Suprapubic skin (tissue), 4 donors: ENCODE results near the gene RHEX. TPM values are rescaled to one million over a fixed set of nuclear protein-coding genes. Genes with fewer than 3 reads are reported as not detected.

ENCODE experiments used
- DNase-seq, 2 donors: peaks; one replicate each; pipeline ENCODE4 v3.0.0-alpha.2; 2019; ENCODE audit warnings: low spot score in 2 of 2
- H3K27ac ChIP-seq: fragments of 200-600 bp; sonication (generic); one replicate; pipeline ENCODE4 v1.5.1; 2019
- H3K27me3 ChIP-seq: fragments of 200-600 bp; sonication (generic); one replicate; pipeline ENCODE4 v1.5.1; 2019
- H3K36me3 ChIP-seq: fragments of 200-600 bp; sonication (generic); one replicate; pipeline ENCODE4 v1.5.1; 2019
- H3K4me1 ChIP-seq: fragments of 200-600 bp; sonication (generic); one replicate; pipeline ENCODE4 v1.5.1; 2019
- H3K4me3 ChIP-seq: fragments of 200-600 bp; sonication (generic); one replicate; pipeline ENCODE4 v1.5.1; 2019; ENCODE audit warnings: mild to moderate bottlenecking
- H3K9me3 ChIP-seq: fragments of 200-600 bp; sonication (generic); one replicate; pipeline ENCODE4 v1.5.1; 2019
- CTCF ChIP-seq, 2 donors: fragments of 200-600 bp in 1 of 2; fragments of 450-650 bp in 1 of 2; sonication (generic) in 1 of 2; IDR thresholded peaks; one replicate each; pipeline ENCODE4 v1.5.1; 2016 to 2019; ENCODE audit warnings: antibody characterized with exemption in 2 of 2, mild to moderate bottlenecking in 1 of 2, moderate library complexity in 1 of 2
- EP300 ChIP-seq: sonication (generic); formaldehyde crosslinking; IDR thresholded peaks from one replicate; pipeline ENCODE4 v1.6.1; 2017; ENCODE audit warnings: antibody characterized with exemption
- POLR2A ChIP-seq, 2 donors: fragments of 450-650 bp; IDR thresholded peaks; one replicate each; pipeline ENCODE4 v1.6.1; 2017; ENCODE audit warnings: antibody characterized with exemption in 2 of 2, mild to moderate bottlenecking in 2 of 2, moderate library complexity in 2 of 2
- POLR2AphosphoS5 ChIP-seq, 3 donors: sonication (generic); formaldehyde crosslinking; IDR thresholded peaks; one replicate each; pipeline ENCODE4 v1.6.1; 2017; ENCODE audit warnings: antibody characterized with exemption in 3 of 3
- WGBS: methylation state at CpG from one replicate; pipeline ENCODE4 v1.1.5; 2018; 5-methylcytosine and 5-hydroxymethylcytosine counted together
- total RNA-seq, 4 donors: library from RNA; depleted of rRNA; stranded (reverse); fragments of >200 nt; gene quantifications; one replicate each; pipeline ENCODE4 v1.1.0, GENCODE V29; 2016

RHEX gene
- total RNA-seq, 4 donors from 2014 or later: 1.2 to 2.8 (median 1.2) TPM; not detected in 1

GRCh38 chr1:206082831-206083695 lies 30.1 kb downstream of the RHEX start:
- Histone ChIP-seq H3K9me3 (no peaks in the 10 kb centered on the region), H3K4me3 (no peak overlapping the region), H3K27ac (no peak overlapping the region), H3K4me1 (peaks cover 4% of the 10 kb centered on the region), H3K27me3 (no peaks in the 10 kb centered on the region), H3K36me3 (no peaks in the 10 kb centered on the region)
- DNase-seq: no peak
- TF ChIP-seq POLR2AphosphoS5 (IDR thresholded peaks at IDR 0.05): no peak
- no peak for TF ChIP-seq EP300
- WGBS: 81% methylated on average over 8 of the region's 8 CpGs

- H3K4me3 ChIP-seq: no peak overlapping the region
- peaks cover 4% of the 10 kb centered on the region for H3K4me1 ChIP-seq
- no peak for DNase-seq
- 93% methylated on average over 2 of the region's 2 CpGs for WGBS
- no peak for TF ChIP-seq EP300
- no peak for TF ChIP-seq CTCF (IDR thresholded peaks at IDR 0.05)
- no peak for TF ChIP-seq POLR2A (IDR thresholded peaks at IDR 0.05)
- no peak for TF ChIP-seq POLR2AphosphoS5 (IDR thresholded peaks at IDR 0.05)
- H3K36me3 ChIP-seq: no peaks in the 10 kb centered on the region
- H3K27me3 ChIP-seq: no peaks in the 10 kb centered on the region
- no peaks in the 10 kb centered on the region for H3K9me3 ChIP-seq
- no peak overlapping the region for H3K27ac ChIP-seq
Measured at GRCh38 chr1:206083750-206084149, 30.8 kb downstream of the RHEX start.

GRCh38 chr1:206087091-206087490 lies 34.1 kb downstream of the RHEX start:
- Histone ChIP-seq H3K4me3 (no peak overlapping the region), H3K4me1 (peaks cover 4% of the 10 kb centered on the region), H3K27me3 (no peaks in the 10 kb centered on the region), H3K36me3 (no peaks in the 10 kb centered on the region), H3K27ac (no peak overlapping the region), H3K9me3 (no peaks in the 10 kb centered on the region)
- 93% methylated on average over 3 of the region's 3 CpGs for WGBS
- no peak for DNase-seq
- TF ChIP-seq POLR2AphosphoS5 (IDR thresholded peaks at IDR 0.05) (no peak), POLR2A (IDR thresholded peaks at IDR 0.05) (no peak), EP300 (no peak), CTCF (IDR thresholded peaks at IDR 0.05) (no peak)

- Histone ChIP-seq H3K36me3 (no peaks in the 10 kb centered on the region), H3K27ac (no peak overlapping the region), H3K4me1 (no peaks in the 10 kb centered on the region), H3K9me3 (no peaks in the 10 kb centered on the region), H3K4me3 (no peak overlapping the region), H3K27me3 (no peaks in the 10 kb centered on the region)
- TF ChIP-seq POLR2AphosphoS5 (IDR thresholded peaks at IDR 0.05) (no peak), POLR2A (IDR thresholded peaks at IDR 0.05) (no peak), EP300 (no peak), CTCF (IDR thresholded peaks at IDR 0.05) (no peak)
- WGBS: 74% methylated on average over 3 of the region's 3 CpGs
- DNase-seq: no peak
Measured at GRCh38 chr1:206089341-206089740, 36.4 kb downstream of the RHEX start.

- no peaks in the 10 kb centered on the region for H3K4me1 ChIP-seq
- no peak for DNase-seq
- no peaks in the 10 kb centered on the region for H3K27me3 ChIP-seq
- 63% methylated on average over 7 of the region's 7 CpGs for WGBS
- no peak overlapping the region for H3K27ac ChIP-seq
- H3K36me3 ChIP-seq: no peaks in the 10 kb centered on the region
- TF ChIP-seq POLR2A (IDR thresholded peaks at IDR 0.05) (no peak), CTCF (IDR thresholded peaks at IDR 0.05) (no peak), EP300 (no peak), POLR2AphosphoS5 (IDR thresholded peaks at IDR 0.05) (no peak)
- no peaks in the 10 kb centered on the region for H3K9me3 ChIP-seq
- H3K4me3 ChIP-seq: no peak overlapping the region
Measured at GRCh38 chr1:206094024-206094423, 41.1 kb downstream of the RHEX start.
